ENCODE measurements around the gene LGALS3.

The LGALS3 gene

GRCh38 chr14:55115460-55115859, 13.6 kb upstream of the LGALS3 start:
- DNase-seq: no peak

- no peak for DNase-seq
Observed at GRCh38 chr14:55115861-55116245, 13.2 kb upstream of the LGALS3 start.

- no peak for DNase-seq
Observed at GRCh38 chr14:55116246-55117030, 12.6 kb upstream of the LGALS3 start.

- DNase-seq: no peak
Observed at GRCh38 chr14:55117803-55118441, 11.1 kb upstream of the LGALS3 start.

- DNase-seq: no peak
Observed at GRCh38 chr14:55118761-55119160, 10.3 kb upstream of the LGALS3 start.

GRCh38 chr14:55120571-55121495, 8.2 kb upstream of the LGALS3 start:
- DNase-seq: no peak

GRCh38 chr14:55121628-55122439, 7.2 kb upstream of the LGALS3 start:
- DNase-seq: no peak

GRCh38 chr14:55122440-55122986, 6.5 kb upstream of the LGALS3 start:
- DNase-seq: no peak

GRCh38 chr14:55123101-55123500, 6.0 kb upstream of the LGALS3 start:
- no peak for DNase-seq

- DNase-seq: no peak
Observed at GRCh38 chr14:55123852-55124639, 5.0 kb upstream of the LGALS3 start.

- DNase-seq: no peak
Observed at GRCh38 chr14:55124774-55125386, 4.2 kb upstream of the LGALS3 start.

GRCh38 chr14:55125403-55125802, 3.6 kb upstream of the LGALS3 start:
- peak; percentile 30 for DNase-seq

- no peak for DNase-seq
Observed at GRCh38 chr14:55126034-55126433, 3.0 kb upstream of the LGALS3 start.

- no peak for DNase-seq
Observed at GRCh38 chr14:55126932-55127459, 2.1 kb upstream of the LGALS3 start.

GRCh38 chr14:55127460-55127951, 1.5 kb upstream of the LGALS3 start:
- no peak for DNase-seq

GRCh38 chr14:55128386-55129085, 516 bp upstream of the LGALS3 start:
- no peak for DNase-seq

GRCh38 chr14:55129428-55130195, 560 bp downstream of the LGALS3 start:
- peak; percentile 51 for DNase-seq

GRCh38 chr14:55130196-55130550, 1.1 kb downstream of the LGALS3 start:
- no peak for DNase-seq

Data from CD4-positive, alpha-beta T cell treated with Interleukin-10 for 1 hour (primary cell).